Parathyroid adenoma (tissue), 2 donors: ENCODE measurements around the gene RACGAP1.

ENCODE experiments used
- H2AFZ ChIP-seq: fragments of 300-600 bp; sonication (generic); one replicate; pipeline ENCODE4 v1.7.0; 2017; ENCODE audit warnings: antibody characterized with exemption, mild to moderate bottlenecking
- H3K27ac ChIP-seq: fragments of 300-600 bp; sonication (generic); one replicate; pipeline ENCODE4 v1.7.0; 2017
- H3K27me3 ChIP-seq: fragments of 300-600 bp; sonication (generic); one replicate; pipeline ENCODE4 v1.7.0; 2017; ENCODE audit warnings: low read length; ENCODE audit not compliant: control insufficient read depth, insufficient read depth
- H3K36me3 ChIP-seq: fragments of 300-600 bp; sonication (generic); one replicate; pipeline ENCODE4 v1.7.0; 2017; ENCODE audit warnings: low read length; ENCODE audit not compliant: control insufficient read depth, insufficient read depth
- H3K4me1 ChIP-seq: fragments of 300-600 bp; sonication (generic); one replicate; pipeline ENCODE4 v1.7.0; 2017; ENCODE audit warnings: control low read depth
- H3K4me2 ChIP-seq: fragments of 300-600 bp; sonication (generic); one replicate; pipeline ENCODE4 v1.7.0; 2017; ENCODE audit warnings: low read length
- H3K4me3 ChIP-seq: fragments of 300-600 bp; sonication (generic); one replicate; pipeline ENCODE4 v1.7.0; 2017; ENCODE audit warnings: low read depth, low read length
- H3K79me2 ChIP-seq: fragments of 300-600 bp; sonication (generic); one replicate; pipeline ENCODE4 v1.7.0; 2017; ENCODE audit warnings: control low read depth
- H3K9ac ChIP-seq: fragments of 300-600 bp; sonication (generic); one replicate; pipeline ENCODE4 v1.7.0; 2017; ENCODE audit warnings: mild to moderate bottlenecking
- H3K9me3 ChIP-seq: fragments of 300-600 bp; sonication (generic); one replicate; pipeline ENCODE4 v1.7.0; 2017; ENCODE audit warnings: low read length; ENCODE audit not compliant: control insufficient read depth
- CTCF ChIP-seq: fragments of 300-600 bp; sonication (generic); IDR thresholded peaks from one replicate; pipeline ENCODE4 v1.7.0; 2017; ENCODE audit warnings: antibody characterized with exemption, mild to moderate bottlenecking
- donor health status: primary hyperparathyroidism.

RACGAP1 gene

GRCh38 chr12:49955899-49956662, 69.2 kb downstream of the RACGAP1 start:
- no peak for TF ChIP-seq CTCF
- Histone ChIP-seq H3K4me3 (no peak overlapping the region), H3K4me2 (no peak overlapping the region), H3K9me3 (no peaks in the 10 kb centered on the region), H3K9ac (no peak overlapping the region), H3K27me3 (no peaks in the 10 kb centered on the region), H3K27ac (no peak overlapping the region), H2AFZ (no peak overlapping the region), H3K36me3 (no peaks in the 10 kb centered on the region), H3K4me1 (no peaks in the 10 kb centered on the region), H3K79me2 (no peaks in the 10 kb centered on the region)

GRCh38 chr12:49954863-49955830, 70.1 kb downstream of the RACGAP1 start:
- Histone ChIP-seq H3K4me3 (no peak overlapping the region), H3K9me3 (no peaks in the 10 kb centered on the region), H3K4me2 (no peak overlapping the region), H2AFZ (no peak overlapping the region), H3K9ac (no peak overlapping the region), H3K27me3 (no peaks in the 10 kb centered on the region), H3K27ac (no peak overlapping the region), H3K79me2 (no peaks in the 10 kb centered on the region), H3K4me1 (peaks cover under 1% of the 10 kb centered on the region), H3K36me3 (no peaks in the 10 kb centered on the region)
- TF ChIP-seq CTCF = no peak

- Histone ChIP-seq H3K4me2 (no peak overlapping the region), H3K27ac (no peak overlapping the region), H3K27me3 (no peaks in the 10 kb centered on the region), H3K4me3 (no peak overlapping the region), H2AFZ (no peak overlapping the region), H3K36me3 (no peaks in the 10 kb centered on the region), H3K9ac (no peak overlapping the region), H3K79me2 (no peaks in the 10 kb centered on the region), H3K9me3 (no peaks in the 10 kb centered on the region), H3K4me1 (peaks cover 4% of the 10 kb centered on the region)
- TF ChIP-seq CTCF = no peak
These were observed 71.1 kb downstream of the RACGAP1 start for GRCh38 chr12:49953961-49954846.

GRCh38 chr12:49953151-49953550, 72.1 kb downstream of the RACGAP1 start:
- no peaks in the 10 kb centered on the region for H3K27me3 ChIP-seq

More at GRCh38 chr12:49953151-49953550, 72.1 kb downstream of the RACGAP1 start:
- no peaks in the 10 kb centered on the region for H3K9me3 ChIP-seq
- H2AFZ ChIP-seq = no peak overlapping the region
- no peaks in the 10 kb centered on the region for H3K36me3 ChIP-seq
- H3K9ac ChIP-seq = no peak overlapping the region
- H3K79me2 ChIP-seq = no peaks in the 10 kb centered on the region
- no peak for TF ChIP-seq CTCF
- H3K27ac ChIP-seq = no peak overlapping the region
- H3K4me2 ChIP-seq = no peak overlapping the region
- no peak overlapping the region for H3K4me3 ChIP-seq
- H3K4me1 ChIP-seq = peaks cover 4% of the 10 kb centered on the region
